HG03558 (cell line): ENCODE measurements around the gene KIDINS220.
"Not testable (repeated sequence)": the region's sequence is repeated elsewhere in the genome, so short reads cannot be mapped to it uniquely, and the experiment has no call there.

Experiments used
- ATAC-seq: cut with Tn5 transposase; IDR thresholded peaks from one replicate; pipeline ENCODE4 v1.9.1; 2021; ENCODE audit warnings: moderate number of reproducible peaks; ENCODE audit not compliant: unreplicated experiment; ENCODE audit errors: extremely low read depth

The KIDINS220 gene

GRCh38 chr2:8761529-8762164 lies 75.8 kb downstream of the KIDINS220 start:
- no peak for ATAC-seq

GRCh38 chr2:8756716-8757115 lies 80.7 kb downstream of the KIDINS220 start:
- no peak for ATAC-seq

- ATAC-seq, result no peak
These were observed 81.2 kb downstream of the KIDINS220 start for GRCh38 chr2:8756230-8756629.

GRCh38 chr2:8754106-8754776 lies 83.2 kb downstream of the KIDINS220 start:
- ATAC-seq, result no peak

- no peak for ATAC-seq
These were observed 83.8 kb downstream of the KIDINS220 start for GRCh38 chr2:8753609-8754008.

GRCh38 chr2:8752385-8752784 lies 85.0 kb downstream of the KIDINS220 start:
- ATAC-seq, result no peak

- ATAC-seq, result no peak
These were observed 87.2 kb downstream of the KIDINS220 start for GRCh38 chr2:8750221-8750620.

- no peak for ATAC-seq
These were observed 94.2 kb downstream of the KIDINS220 start for GRCh38 chr2:8743261-8743660.

GRCh38 chr2:8740136-8740535 lies 97.3 kb downstream of the KIDINS220 start:
- no peak for ATAC-seq

- no peak for ATAC-seq
These were observed 99.7 kb downstream of the KIDINS220 start for GRCh38 chr2:8737571-8738175.

GRCh38 chr2:8732601-8733000 lies 104.8 kb downstream of the KIDINS220 start:
- no peak for ATAC-seq

GRCh38 chr2:8729939-8730338 lies 107.5 kb downstream of the KIDINS220 start:
- ATAC-seq, result no peak

GRCh38 chr2:8729101-8729500 lies 108.3 kb downstream of the KIDINS220 start:
- not testable (repeated sequence) for ATAC-seq

GRCh38 chr2:8728305-8729015 lies 109.0 kb downstream of the KIDINS220 start:
- ATAC-seq, result no peak

- no peak for ATAC-seq
These were observed 111.6 kb downstream of the KIDINS220 start for GRCh38 chr2:8725838-8726237.

- no peak for ATAC-seq
These were observed 114.4 kb downstream of the KIDINS220 start for GRCh38 chr2:8722986-8723385.

- no peak for ATAC-seq
These were observed 116.0 kb downstream of the KIDINS220 start for GRCh38 chr2:8721410-8721809.

- ATAC-seq, result no peak
These were observed 116.7 kb downstream of the KIDINS220 start for GRCh38 chr2:8720741-8721140.

GRCh38 chr2:8719528-8719927 lies 117.9 kb downstream of the KIDINS220 start:
- ATAC-seq, result no peak

GRCh38 chr2:8714971-8715370 lies 122.4 kb downstream of the KIDINS220 start:
- no peak for ATAC-seq

- no peak for ATAC-seq
These were observed 123.1 kb downstream of the KIDINS220 start for GRCh38 chr2:8714283-8714682.
